HAP-1 (cell line): ENCODE results near the gene ARHGAP45.

ENCODE experiments used
- DNase-seq, 2 experiments: peaks; one replicate each; pipeline ENCODE4 v3.0.0-alpha.2; 2016 to 2020; ENCODE audit warnings: low spot score in 2 of 2
- H3K27me3 ChIP-seq: fragments of 250-450 bp; sonication (Bioruptor Pico); 2 replicates; pipeline ENCODE4 v1.5.1; 2020; ENCODE audit warnings: low read depth, mild to moderate bottlenecking, moderate library complexity
- H3K36me3 ChIP-seq: fragments of 250-450 bp; sonication (Bioruptor Pico); replicated peaks from 2 replicates; pipeline ENCODE4 v1.5.1; 2020; ENCODE audit warnings: mild to moderate bottlenecking
- H3K4me1 ChIP-seq: fragments of 250-450 bp; sonication (Bioruptor Pico); 2 replicates; pipeline ENCODE4 v1.5.1; 2020; ENCODE audit warnings: mild to moderate bottlenecking
- H3K4me3 ChIP-seq: fragments of 250-450 bp; sonication (Bioruptor Pico); 2 replicates; pipeline ENCODE4 v1.5.1; 2020; ENCODE audit warnings: mild to moderate bottlenecking, moderate library complexity
- H3K9me3 ChIP-seq: fragments of 250-450 bp; sonication (Bioruptor Pico); 2 replicates; pipeline ENCODE4 v1.5.1; 2020; ENCODE audit warnings: mild to moderate bottlenecking, moderate library complexity
- in situ Hi-C: fragments of 300-500 bp; cut with MboI; formaldehyde crosslinking; loops from 3 replicates; pipeline ENCODE4 v1.14.3; 2020; ENCODE audit warnings: low sequenced_read_pairs, inconsistent platforms, mixed read lengths

The ARHGAP45 gene

DNA sequence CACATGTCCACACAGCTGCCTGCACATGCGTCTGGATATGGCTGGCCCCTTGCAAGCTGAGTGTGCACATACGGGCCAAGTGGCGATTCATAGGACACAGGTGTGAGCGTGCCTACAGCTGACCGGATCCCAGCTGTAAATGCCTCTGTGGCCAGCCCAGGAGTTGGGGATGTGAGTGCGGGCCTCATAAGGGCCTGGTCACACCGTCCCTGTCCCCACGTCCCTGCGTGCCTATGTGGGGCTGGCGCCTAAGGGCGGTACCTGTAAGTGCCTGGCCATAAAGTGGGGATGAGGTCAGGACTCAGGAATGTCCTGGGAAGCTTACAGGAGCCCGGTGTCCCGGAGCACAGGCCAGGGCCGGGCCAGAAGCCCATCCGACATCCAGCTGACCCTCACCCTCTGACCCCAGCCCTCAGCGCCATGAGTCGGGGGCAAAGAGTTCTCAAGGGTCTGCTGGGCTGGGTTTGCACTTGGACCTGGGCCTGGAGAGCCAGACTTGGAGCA, 1.3 kb upstream of the ARHGAP45 start:
- in situ Hi-C loops, result no loop called here
- H3K4me3 ChIP-seq, result no peak overlapping the region
- peaks cover 12% of the 10 kb centered on the region for H3K4me1 ChIP-seq
- H3K9me3 ChIP-seq, result no peaks in the 10 kb centered on the region
- no peaks in the 10 kb centered on the region for H3K27me3 ChIP-seq
- no peaks in the 10 kb centered on the region for H3K36me3 ChIP-seq
- DNase-seq, result no peak

GRCh38 chr19:1066251-1066747, 668 bp upstream of the ARHGAP45 start:
- Histone ChIP-seq H3K9me3 (no peaks in the 10 kb centered on the region), H3K36me3 (no peaks in the 10 kb centered on the region), H3K4me3 (peak overlapping the region; percentile 41), H3K27me3 (no peaks in the 10 kb centered on the region), H3K4me1 (peaks cover 12% of the 10 kb centered on the region)
- in situ Hi-C loops, result no loop called here
- no peak for DNase-seq

GRCh38 chr19:1067341-1067957, 482 bp downstream of the ARHGAP45 start:
- Histone ChIP-seq H3K36me3 (no peaks in the 10 kb centered on the region), H3K4me1 (peaks cover 12% of the 10 kb centered on the region), H3K4me3 (peak overlapping the region; percentile 41), H3K9me3 (no peaks in the 10 kb centered on the region), H3K27me3 (no peaks in the 10 kb centered on the region)
- no peak for DNase-seq
- in situ Hi-C loops, result no loop called here

GRCh38 chr19:1068009-1069001, 1.3 kb downstream of the ARHGAP45 start:
- no peaks in the 10 kb centered on the region for H3K36me3 ChIP-seq
- no peak for DNase-seq
- peaks cover 12% of the 10 kb centered on the region for H3K4me1 ChIP-seq
- peak overlapping the region; percentile 41 for H3K4me3 ChIP-seq
- no peaks in the 10 kb centered on the region for H3K27me3 ChIP-seq
- H3K9me3 ChIP-seq, result no peaks in the 10 kb centered on the region
- in situ Hi-C loops, result no loop called here

DNA sequence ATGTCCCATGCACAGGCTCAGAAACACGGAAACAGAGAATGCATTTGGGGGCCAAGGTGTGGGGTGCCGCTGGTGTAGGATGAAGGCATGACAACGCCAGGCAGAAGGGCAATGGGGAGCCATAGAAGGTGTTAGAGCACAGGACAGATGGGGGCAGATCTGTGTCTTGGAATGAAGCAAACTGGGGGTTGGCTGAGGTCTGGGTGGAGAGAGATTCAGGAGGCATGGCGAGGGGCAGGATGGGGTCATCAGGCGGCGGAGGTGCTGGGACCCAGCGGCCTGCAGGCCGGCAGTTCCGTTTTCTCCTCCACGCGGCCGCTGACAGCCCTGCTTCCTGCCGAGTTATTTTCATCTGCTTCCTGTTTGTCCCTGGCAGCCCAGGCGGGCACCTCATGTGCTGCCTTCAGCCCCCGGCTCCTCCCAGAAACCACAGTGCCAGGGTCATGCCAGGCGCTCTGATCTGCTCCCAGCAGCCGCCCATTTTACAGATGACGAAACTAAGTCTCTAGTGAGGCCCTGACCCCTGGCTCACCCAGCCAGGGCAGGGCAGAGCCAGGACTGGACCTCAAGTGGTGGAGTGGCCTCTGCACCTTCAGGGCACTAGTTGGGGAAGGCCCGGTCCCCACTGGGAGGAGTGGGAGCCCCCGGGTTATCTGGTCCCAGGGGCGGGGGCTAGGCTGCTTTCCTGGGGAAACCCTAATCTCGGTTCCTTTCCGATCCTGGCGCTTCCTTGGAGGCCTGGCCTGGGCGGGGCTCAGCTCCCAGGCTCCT, 2.2 kb downstream of the ARHGAP45 start:
- H3K36me3 ChIP-seq, result no peaks in the 10 kb centered on the region; the same call in 1 of the 2 replicates
- DNase-seq, result no peak
- in situ Hi-C loops, result no loop called here
- H3K27me3 ChIP-seq, result no peaks in the 10 kb centered on the region
- peaks cover 12% of the 10 kb centered on the region for H3K4me1 ChIP-seq
- H3K9me3 ChIP-seq, result no peaks in the 10 kb centered on the region
- H3K4me3 ChIP-seq, result no peak overlapping the region

GRCh38 chr19:1070576-1070930, 3.6 kb downstream of the ARHGAP45 start:
- no peaks in the 10 kb centered on the region; the same call in 1 of the 2 replicates for H3K36me3 ChIP-seq
- H3K4me3 ChIP-seq, result no peak overlapping the region
- H3K27me3 ChIP-seq, result no peaks in the 10 kb centered on the region
- no peak for DNase-seq
- in situ Hi-C loops, result no loop called here
- H3K4me1 ChIP-seq, result peaks cover 3% of the 10 kb centered on the region; the same call in 1 of the 2 replicates
- H3K9me3 ChIP-seq, result no peaks in the 10 kb centered on the region

DNA sequence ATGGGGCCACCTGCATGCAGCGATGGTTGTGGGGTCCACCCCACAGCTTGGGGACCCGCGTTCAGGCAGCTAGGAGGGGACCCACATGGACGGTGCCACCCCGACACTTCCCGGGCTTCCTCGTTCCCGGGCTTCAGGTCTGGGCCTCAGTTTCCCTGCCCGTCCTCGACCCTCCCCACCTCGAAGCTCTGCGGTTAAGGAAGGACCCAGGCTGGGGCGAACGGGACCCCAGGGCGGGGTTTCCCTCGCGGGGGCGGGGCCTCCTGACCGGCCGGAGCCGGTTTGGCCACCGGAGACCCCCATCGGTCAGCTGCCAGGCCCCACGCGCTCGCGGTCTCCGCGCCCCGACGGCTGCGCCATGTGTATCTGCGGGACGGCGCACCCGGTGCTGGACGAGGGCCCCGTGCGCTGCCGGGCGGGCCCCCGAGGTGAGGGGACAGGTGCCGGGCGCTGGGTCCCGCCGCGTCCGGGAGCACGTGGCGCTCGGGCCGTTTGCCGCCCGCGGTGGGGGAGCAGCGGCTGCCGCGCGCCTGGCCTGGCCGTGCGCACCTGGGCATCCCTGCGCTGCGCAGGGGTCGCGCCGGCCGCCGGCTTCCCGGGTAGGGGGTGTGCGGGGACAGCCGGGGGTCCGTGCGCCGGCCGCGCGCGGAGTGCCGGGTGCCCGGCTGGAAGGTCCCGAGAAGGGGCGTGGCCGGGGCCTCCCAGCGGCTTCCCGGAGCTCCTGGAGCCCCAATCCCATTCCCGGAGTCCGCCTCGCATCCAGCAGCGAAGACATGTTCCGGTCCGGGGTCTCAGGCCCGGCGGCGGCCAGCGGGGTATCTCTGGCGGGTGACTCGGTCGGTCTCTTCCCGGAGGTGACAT, 4.2 kb downstream of the ARHGAP45 start:
- in situ Hi-C loops, result no loop called here
- Histone ChIP-seq H3K4me3 (no peak overlapping the region), H3K36me3 (no peaks in the 10 kb centered on the region; the same call in 1 of the 2 replicates), H3K4me1 (peaks cover 3% of the 10 kb centered on the region; the same call in 1 of the 2 replicates), H3K9me3 (no peaks in the 10 kb centered on the region), H3K27me3 (no peaks in the 10 kb centered on the region)
- DNase-seq, result no peak

GRCh38 chr19:1072371-1073015, 5.5 kb downstream of the ARHGAP45 start:
- Histone ChIP-seq H3K36me3 (no peaks in the 10 kb centered on the region; the same call in 1 of the 2 replicates), H3K27me3 (no peaks in the 10 kb centered on the region), H3K9me3 (no peaks in the 10 kb centered on the region), H3K4me1 (no peaks in the 10 kb centered on the region; the same call in 1 of the 2 replicates), H3K4me3 (no peak overlapping the region)
- in situ Hi-C loops, result no loop called here
- no peak for DNase-seq

DNA sequence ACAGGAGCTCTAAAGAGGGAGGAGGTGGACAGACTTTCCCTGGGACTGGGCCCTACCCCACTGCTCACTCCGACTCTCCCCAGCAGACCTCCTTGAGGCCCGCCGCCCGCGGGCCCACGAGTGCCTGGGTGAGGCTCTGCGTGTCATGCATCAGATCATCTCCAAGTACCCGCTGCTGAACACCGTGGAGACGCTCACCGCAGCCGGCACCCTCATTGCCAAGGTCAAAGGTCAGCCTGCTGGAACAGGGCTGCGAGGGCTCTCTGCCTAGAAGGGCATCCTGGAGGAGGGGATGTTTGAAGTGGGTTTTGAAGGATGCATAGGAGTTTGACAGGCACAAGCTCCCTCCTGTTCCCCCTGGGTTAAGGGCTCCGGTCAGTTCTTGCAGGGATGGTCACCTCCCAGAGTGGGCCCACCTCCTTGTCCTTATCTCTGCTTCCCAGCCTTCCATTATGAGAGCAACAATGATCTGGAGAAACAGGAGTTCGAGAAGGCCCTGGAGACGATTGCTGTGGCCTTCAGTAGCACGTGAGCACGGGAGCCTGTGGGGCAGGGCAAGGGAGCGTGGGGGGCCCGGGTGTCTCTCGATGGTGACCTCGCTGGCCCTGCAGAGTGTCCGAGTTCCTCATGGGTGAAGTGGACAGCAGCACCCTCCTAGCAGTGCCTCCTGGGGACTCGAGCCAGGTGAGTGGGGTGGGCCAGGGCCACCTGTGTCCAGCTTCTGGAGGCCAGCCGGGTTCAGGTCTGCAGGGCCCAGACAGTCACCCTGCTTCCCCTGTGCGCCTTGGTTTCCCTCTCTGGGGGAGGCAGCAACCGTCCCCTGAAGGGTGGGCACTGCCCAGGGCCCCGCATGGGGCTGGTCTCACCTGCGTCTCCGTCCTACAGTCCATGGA, 6.3 kb downstream of the ARHGAP45 start:
- H3K27me3 ChIP-seq, result no peaks in the 10 kb centered on the region
- no peaks in the 10 kb centered on the region for H3K9me3 ChIP-seq
- H3K36me3 ChIP-seq, result no peaks in the 10 kb centered on the region; the same call in 1 of the 2 replicates
- no peak overlapping the region for H3K4me3 ChIP-seq
- in situ Hi-C loops, result no loop called here
- H3K4me1 ChIP-seq, result no peaks in the 10 kb centered on the region
- no peak for DNase-seq

DNA sequence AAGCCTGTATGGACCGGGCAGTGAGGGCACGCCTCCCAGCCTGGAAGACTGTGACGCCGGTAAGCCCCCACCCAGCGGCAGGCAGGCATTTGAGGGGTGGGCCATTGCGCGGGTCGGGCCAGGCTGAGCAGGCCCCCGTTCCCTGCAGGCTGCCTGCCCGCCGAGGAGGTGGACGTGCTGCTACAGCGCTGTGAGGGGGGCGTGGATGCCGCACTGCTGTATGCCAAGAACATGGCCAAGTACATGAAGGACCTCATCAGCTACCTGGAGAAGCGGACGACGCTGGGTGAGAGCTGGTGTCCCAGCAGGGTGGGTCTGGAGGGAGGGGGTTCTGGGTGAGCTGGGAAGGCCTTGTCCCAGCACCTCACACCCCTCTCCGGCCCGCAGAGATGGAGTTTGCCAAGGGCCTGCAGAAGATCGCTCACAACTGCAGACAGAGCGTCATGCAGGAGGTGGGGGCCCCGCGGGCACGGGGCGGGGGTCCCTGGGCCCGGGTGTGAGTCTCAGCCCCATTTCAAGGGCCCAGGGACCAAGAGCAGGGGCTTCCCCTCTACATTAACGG, 7.1 kb downstream of the ARHGAP45 start:
- Histone ChIP-seq H3K27me3 (no peaks in the 10 kb centered on the region), H3K4me1 (no peaks in the 10 kb centered on the region), H3K9me3 (no peaks in the 10 kb centered on the region), H3K36me3 (no peaks in the 10 kb centered on the region; the same call in 1 of the 2 replicates), H3K4me3 (peak overlapping the region; percentile 30)
- DNase-seq, result no peak
- in situ Hi-C loops, result no loop called here

DNA sequence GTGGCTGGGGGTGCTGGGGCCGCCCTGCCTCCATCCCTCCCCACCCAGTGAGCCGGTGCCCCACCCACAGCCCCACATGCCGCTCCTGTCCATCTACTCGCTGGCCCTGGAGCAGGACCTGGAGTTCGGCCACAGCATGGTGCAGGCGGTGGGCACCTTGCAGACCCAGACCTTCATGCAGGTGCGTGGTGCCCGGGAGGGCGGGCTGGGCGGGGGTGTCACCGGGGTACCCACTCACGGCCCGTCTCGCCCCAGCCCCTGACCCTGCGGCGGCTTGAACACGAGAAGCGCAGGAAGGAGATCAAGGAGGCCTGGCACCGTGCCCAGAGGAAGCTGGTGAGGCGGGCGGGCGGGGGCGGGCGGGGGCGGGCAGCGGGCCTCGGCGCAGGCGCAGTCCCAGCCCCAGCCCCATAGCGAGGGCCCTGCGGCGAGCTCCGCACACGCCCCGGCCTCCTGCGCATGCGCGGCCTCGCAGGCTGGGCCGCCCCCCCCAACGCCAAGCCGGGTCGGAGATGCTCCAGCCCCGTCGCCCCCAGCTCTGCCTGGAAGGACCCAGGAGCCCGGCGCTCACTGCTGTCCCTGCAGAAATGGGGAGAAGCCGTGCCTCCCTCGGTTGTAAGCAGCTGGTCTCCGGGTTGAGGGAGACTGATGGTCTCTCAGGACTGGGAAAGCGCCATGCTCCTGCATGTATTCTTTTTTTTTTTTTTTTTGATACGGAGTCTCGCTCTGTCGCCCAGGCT, 7.7 kb downstream of the ARHGAP45 start:
- H3K4me1 ChIP-seq, result no peaks in the 10 kb centered on the region
- in situ Hi-C loops, result no loop called here
- peak; percentile 70 to 95 for DNase-seq
- H3K36me3 ChIP-seq, result no peaks in the 10 kb centered on the region; the same call in 1 of the 2 replicates
- no peaks in the 10 kb centered on the region for H3K9me3 ChIP-seq
- peak overlapping the region; percentile 30 for H3K4me3 ChIP-seq
- no peaks in the 10 kb centered on the region for H3K27me3 ChIP-seq
